HEK293 (cell line): Measurements from ENCODE around the gene DCP1B.

Experiments used
- CTCF ChIA-PET: fragments of 350-600 bp; formaldehyde crosslinking; extraction: SDS; loops from one replicate; lab custom pipeline; 2021; ENCODE audit warnings: antibody characterized with exemption; lab: Yijun Ruan, JAX
- POLR2A ChIA-PET: fragments of 300-600 bp; formaldehyde crosslinking; extraction: SDS; loops from one replicate; lab custom pipeline; 2020; ENCODE audit warnings: antibody characterized with exemption, inconsistent platforms; lab: Yijun Ruan, JAX
- H3K27ac ChIP-seq: fragments of 200-500 bp; sonication (Bioruptor generic); 2 replicates; pipeline ENCODE4 v1.5.1; 2014; ENCODE audit warnings: low read depth, low read length, control low read depth, inconsistent platforms; ENCODE audit errors: extremely low read depth
- H3K36me3 ChIP-seq, 2 experiments: fragments of 200-500 bp in 1 of 2; sonication (Bioruptor generic) in 1 of 2; 1 replicate in 1 of 2; 2 replicates in 1 of 2; pipeline ENCODE4 v1.5.1; 2014 to 2017; ENCODE audit warnings: inconsistent platforms in 2 of 2, low read length in 2 of 2; ENCODE audit not compliant: control insufficient read depth in 2 of 2, insufficient read depth in 1 of 2
- H3K4me1 ChIP-seq: fragments of 200-500 bp; sonication (Bioruptor generic); 2 replicates; pipeline ENCODE4 v1.5.1; 2014; ENCODE audit warnings: mild to moderate bottlenecking, low read length, inconsistent platforms; ENCODE audit not compliant: control insufficient read depth, insufficient read depth
- H3K4me3 ChIP-seq: 2 replicates; pipeline ENCODE4 v1.5.1; 2011; ENCODE audit warnings: low read depth, mild to moderate bottlenecking, control low read depth, low read length, moderate library complexity
- H3K9me3 ChIP-seq: fragments of 200-500 bp; sonication (Bioruptor generic); 2 replicates; pipeline ENCODE4 v1.5.1; 2014; ENCODE audit warnings: low read depth, low read length, inconsistent platforms; ENCODE audit not compliant: control insufficient read depth, insufficient read depth
- EGR2 ChIP-seq: fragments of 450-650 bp; formaldehyde crosslinking; IDR thresholded peaks from 2 replicates; pipeline ENCODE4 v1.5.1; 2016; ENCODE audit warnings: low read depth, missing biosample characterization, missing genetic modification characterization
- GLIS1 ChIP-seq: fragments of 450-650 bp; formaldehyde crosslinking; IDR thresholded peaks from 2 replicates; pipeline ENCODE4 v1.5.1; 2016; ENCODE audit warnings: missing biosample characterization, missing genetic modification characterization
- HOXA7 ChIP-seq: sonication (generic); formaldehyde crosslinking; IDR thresholded peaks from 2 replicates; pipeline ENCODE4 v1.8.1; 2022; ENCODE audit warnings: missing genetic modification reagents, borderline replicate concordance
- IKZF3 ChIP-seq: fragments of 450-650 bp; IDR thresholded peaks from 2 replicates; pipeline ENCODE4 v1.5.0; 2018; ENCODE audit warnings: missing biosample characterization, mild to moderate bottlenecking, missing genetic modification characterization, moderate library complexity
- KLF8 ChIP-seq: fragments of 450-650 bp; formaldehyde crosslinking; IDR thresholded peaks from 2 replicates; pipeline ENCODE4 v1.5.1; 2016; ENCODE audit warnings: missing biosample characterization, missing genetic modification characterization
- MEIS1 ChIP-seq: sonication (generic); formaldehyde crosslinking; IDR thresholded peaks from 2 replicates; pipeline ENCODE4 v1.8.1; 2022; ENCODE audit warnings: missing genetic modification reagents, mild to moderate bottlenecking, borderline replicate concordance
- OVOL3 ChIP-seq: fragments of 450-650 bp; formaldehyde crosslinking; IDR thresholded peaks from 2 replicates; pipeline ENCODE4 v1.5.1; 2016; ENCODE audit warnings: missing biosample characterization, missing genetic modification characterization
- PATZ1 ChIP-seq: fragments of 450-650 bp; formaldehyde crosslinking; IDR thresholded peaks from 2 replicates; pipeline ENCODE4 v1.5.1; 2016; ENCODE audit warnings: missing biosample characterization, missing genetic modification characterization
- REPIN1 ChIP-seq: fragments of 450-650 bp; formaldehyde crosslinking; IDR thresholded peaks from 2 replicates; pipeline ENCODE4 v1.5.1; 2017; ENCODE audit warnings: missing biosample characterization, missing genetic modification characterization, low read depth
- TRIM28 ChIP-seq: IDR thresholded peaks from 2 replicates; pipeline ENCODE4 v1.6.1; 2011; ENCODE audit warnings: low read length, control low read depth, borderline replicate concordance
- YY1 ChIP-seq: fragments of 450-650 bp; formaldehyde crosslinking; IDR thresholded peaks from 2 replicates; pipeline ENCODE4 v1.5.1; 2018; ENCODE audit warnings: missing biosample characterization, missing genetic modification characterization
- ZNF10 ChIP-seq: fragments of 450-650 bp; formaldehyde crosslinking; IDR thresholded peaks from 2 replicates; pipeline ENCODE4 v1.5.1; 2017; ENCODE audit warnings: missing biosample characterization, missing genetic modification characterization
- ZNF121 ChIP-seq: fragments of 450-650 bp; formaldehyde crosslinking; IDR thresholded peaks from 2 replicates; pipeline ENCODE4 v1.5.1; 2016; ENCODE audit warnings: missing biosample characterization, missing genetic modification characterization
- ZNF155 ChIP-seq: fragments of 450-650 bp; formaldehyde crosslinking; IDR thresholded peaks from 2 replicates; pipeline ENCODE4 v1.5.1; 2016; ENCODE audit warnings: missing biosample characterization, missing genetic modification characterization
- ZNF157 ChIP-seq: fragments of 450-650 bp; formaldehyde crosslinking; IDR thresholded peaks from 2 replicates; pipeline ENCODE4 v1.5.1; 2016; ENCODE audit warnings: missing biosample characterization, missing genetic modification characterization
- ZNF19 ChIP-seq: fragments of 450-650 bp; formaldehyde crosslinking; IDR thresholded peaks from 2 replicates; pipeline ENCODE4; 2016; ENCODE audit warnings: missing biosample characterization, missing genetic modification characterization, low read depth
- ZNF248 ChIP-seq: fragments of 450-650 bp; formaldehyde crosslinking; IDR thresholded peaks from 2 replicates; pipeline ENCODE4 v1.5.1; 2017; ENCODE audit warnings: missing biosample characterization, missing genetic modification characterization
- ZNF274 ChIP-seq, 2 experiments: fragments of 200-500 bp in 1 of 2; fragments of 450-650 bp in 1 of 2; sonication (Bioruptor generic) in 1 of 2; formaldehyde crosslinking in 1 of 2; IDR thresholded peaks; 2 replicates each; pipeline versions ENCODE4 v1.5.1 to v1.6.1; 2014 to 2016; ENCODE audit warnings: borderline replicate concordance in 1 of 2, inconsistent platforms in 1 of 2, low read length in 1 of 2, missing biosample characterization in 1 of 2, missing genetic modification characterization in 1 of 2
- ZNF324 ChIP-seq: fragments of 450-650 bp; formaldehyde crosslinking; IDR thresholded peaks from 2 replicates; pipeline ENCODE4 v1.5.1; 2016; ENCODE audit warnings: missing biosample characterization, missing genetic modification characterization
- ZNF335 ChIP-seq: fragments of 450-650 bp; formaldehyde crosslinking; conservative IDR thresholded peaks from 2 replicates; pipeline ENCODE4 v1.5.1; 2016; ENCODE audit warnings: missing biosample characterization, missing genetic modification characterization
- ZNF391 ChIP-seq: fragments of 450-650 bp; formaldehyde crosslinking; IDR thresholded peaks from 2 replicates; pipeline ENCODE4 v1.5.1; 2016; ENCODE audit warnings: low read depth, missing biosample characterization, missing genetic modification characterization, borderline replicate concordance
- ZNF416 ChIP-seq: fragments of 450-650 bp; formaldehyde crosslinking; IDR thresholded peaks from 2 replicates; pipeline ENCODE4 v1.5.1; 2016; ENCODE audit warnings: missing biosample characterization, missing genetic modification characterization
- ZNF791 ChIP-seq: fragments of 450-650 bp; formaldehyde crosslinking; IDR thresholded peaks from 2 replicates; pipeline ENCODE4 v1.5.1; 2016; ENCODE audit warnings: missing biosample characterization, missing genetic modification characterization
- ZNF843 ChIP-seq: fragments of 450-650 bp; formaldehyde crosslinking; IDR thresholded peaks from 2 replicates; pipeline ENCODE4 v1.5.1; 2016; ENCODE audit warnings: missing biosample characterization, missing genetic modification characterization
- ZSCAN23 ChIP-seq: fragments of 450-650 bp; formaldehyde crosslinking; IDR thresholded peaks from 2 replicates; pipeline ENCODE4 v1.5.1; 2016; ENCODE audit warnings: missing biosample characterization, missing genetic modification characterization
- ZXDB ChIP-seq: fragments of 450-650 bp; formaldehyde crosslinking; IDR thresholded peaks from 2 replicates; pipeline ENCODE4 v1.5.1; 2016; ENCODE audit warnings: missing biosample characterization, missing genetic modification characterization
- TF ChIP-seq, protein P1 (sequence below): fragments of 450-650 bp; formaldehyde crosslinking; optimal IDR thresholded peaks from 2 replicates; pipeline ENCODE3; 2016; ENCODE audit warnings: missing biosample characterization, mild to moderate bottlenecking, missing genetic modification characterization
- TF ChIP-seq, protein P2 (sequence below): fragments of 450-650 bp; formaldehyde crosslinking; IDR thresholded peaks from 2 replicates; pipeline ENCODE4; 2016; ENCODE audit warnings: missing biosample characterization, missing genetic modification characterization

DCP1B gene

DNA sequence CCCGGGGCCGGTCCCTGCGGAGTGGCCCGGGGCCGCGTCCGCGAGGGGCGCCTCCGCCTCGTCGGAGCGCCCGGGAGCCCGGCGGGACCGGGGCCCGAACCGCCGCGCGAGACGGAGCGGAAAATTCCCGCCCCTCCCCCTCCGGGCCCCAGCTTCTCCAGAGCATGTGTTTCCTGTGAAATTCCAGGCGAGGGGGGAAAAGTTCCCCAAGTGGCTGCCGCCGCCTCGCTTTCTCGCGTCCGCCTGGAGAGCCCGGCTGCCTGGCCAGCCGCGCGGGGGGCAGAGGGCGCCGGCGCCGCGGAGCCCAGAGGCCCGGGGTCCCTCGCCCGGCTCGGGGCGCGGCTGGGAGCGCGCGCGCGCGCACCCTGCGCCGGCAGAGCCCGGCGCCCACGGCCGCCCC lies 49.4 kb upstream of the DCP1B start:
- Histone ChIP-seq H3K27ac (peak overlapping the region; percentile 19; the same call in 1 of the 2 replicates), H3K4me1 (no peaks in the 10 kb centered on the region; the same call in 1 of the 2 replicates), H3K9me3 (no peaks in the 10 kb centered on the region), H3K4me3 (peak overlapping the region; percentile 42), H3K36me3 (no peaks in the 10 kb centered on the region)
- ChIA-PET POLR2A (no interaction called here), CTCF (interaction anchor here (1.3 kb wide), 1 partner anchor 10 kb away, joined by 4 read pairs; no protein-coding TSS in a partner anchor)
- TF ChIP-seq ZNF248 (tag by site-specific recombination) = no peak
- TF ChIP-seq, protein P1, sequence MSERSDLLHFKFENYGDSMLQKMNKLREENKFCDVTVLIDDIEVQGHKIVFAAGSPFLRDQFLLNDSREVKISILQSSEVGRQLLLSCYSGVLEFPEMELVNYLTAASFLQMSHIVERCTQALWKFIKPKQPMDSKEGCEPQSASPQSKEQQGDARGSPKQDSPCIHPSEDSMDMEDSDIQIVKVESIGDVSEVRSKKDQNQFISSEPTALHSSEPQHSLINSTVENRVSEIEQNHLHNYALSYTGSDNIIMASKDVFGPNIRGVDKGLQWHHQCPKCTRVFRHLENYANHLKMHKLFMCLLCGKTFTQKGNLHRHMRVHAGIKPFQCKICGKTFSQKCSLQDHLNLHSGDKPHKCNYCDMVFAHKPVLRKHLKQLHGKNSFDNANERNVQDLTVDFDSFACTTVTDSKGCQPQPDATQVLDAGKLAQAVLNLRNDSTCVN = peak; percentile 11
- peak; percentile 48; the same call in 1 of the 2 replicates for TF ChIP-seq IKZF3 (tag by site-specific recombination)
- TF ChIP-seq ZNF335 (tag by site-specific recombination) = 0 out of 2 replicates have a peak, but pooled peaks have one; percentile 2
- TF ChIP-seq ZNF843 (tag by site-specific recombination) = no peak

GRCh38 chr12:2052826-2053678 lies 48.8 kb upstream of the DCP1B start, which contains the start of gene CACNA1C:
Gene CACNA1C (plus strand): TSS chr12:2052987. CDS start chr12:2053563, 576 bp downstream.
- Histone ChIP-seq H3K27ac (peak within 1 kb of the TSS; percentile 19; the same call in 1 of the 2 replicates), H3K4me3 (peak within 1 kb of the TSS; percentile 42), H3K9me3 (no peaks in the 10 kb centered on the region), H3K4me1 (no peaks in the 10 kb centered on the region; the same call in 1 of the 2 replicates), H3K36me3 (no peaks in the 10 kb centered on the region)
- CTCF ChIA-PET = no interaction called here
- POLR2A ChIA-PET = no interaction called here
- TF ChIP-seq HOXA7 (CRISPR knock-in tag) (no peak), ZNF155 (tag by site-specific recombination) (no peak), ZNF10 (tag by site-specific recombination) (no peak), REPIN1 (tag by site-specific recombination) (no peak), KLF8 (tag by site-specific recombination) (peak; percentile 31; the same call in 1 of the 2 replicates), PATZ1 (tag by site-specific recombination) (0 out of 2 replicates have a peak, but pooled peaks have one; percentile 37), ZXDB (tag by site-specific recombination) (no peak), ZNF391 (tag by site-specific recombination) (no peak), ZNF157 (tag by site-specific recombination) (no peak), ZNF121 (no peak), GLIS1 (tag by site-specific recombination) (no peak), OVOL3 (tag by site-specific recombination) (no peak), TRIM28 (no peak), EGR2 (peak; percentile 26; the same call in 1 of the 2 replicates), ZNF274 (IDR thresholded peaks at IDR 0.05; ENCODE audit: low read length) (no peak), ZNF274 (tag by site-specific recombination; IDR thresholded peaks at IDR 0.05; ENCODE audit: borderline replicate concordance) (no peak), ZNF324 (tag by site-specific recombination) (no peak), ZNF19 (no peak), ZSCAN23 (no peak), ZNF416 (tag by site-specific recombination) (no peak), ZNF791 (tag by site-specific recombination) (no peak), MEIS1 (CRISPR knock-in tag) (no peak), YY1 (no peak)
- TF ChIP-seq, protein P2, sequence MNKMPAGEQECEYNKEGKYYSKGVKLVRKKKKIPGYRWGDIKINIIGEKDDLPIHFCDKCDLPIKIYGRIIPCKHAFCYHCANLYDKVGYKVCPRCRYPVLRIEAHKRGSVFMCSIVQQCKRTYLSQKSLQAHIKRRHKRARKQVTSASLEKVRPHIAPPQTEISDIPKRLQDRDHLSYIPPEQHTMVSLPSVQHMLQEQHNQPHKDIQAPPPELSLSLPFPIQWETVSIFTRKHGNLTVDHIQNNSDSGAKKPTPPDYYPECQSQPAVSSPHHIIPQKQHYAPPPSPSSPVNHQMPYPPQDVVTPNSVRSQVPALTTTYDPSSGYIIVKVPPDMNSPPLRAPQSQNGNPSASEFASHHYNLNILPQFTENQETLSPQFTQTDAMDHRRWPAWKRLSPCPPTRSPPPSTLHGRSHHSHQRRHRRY = no peak
